B cell (primary cell): ENCODE measurements around the gene GADD45A. TPM values are rescaled to one million over a fixed set of nuclear protein-coding genes. Genes with fewer than 3 reads are reported as not detected.

Experiments used
- ATAC-seq: fragments of 200-7000 bp; cut with Tn5 transposase; one replicate; pipeline ENCODE4 v1.10.0; 2021; ENCODE audit warnings: low read depth, mild to moderate bottlenecking, moderate number of reproducible peaks, moderate library complexity
- CTCF ChIA-PET: fragments of 350-600 bp; sonication (Branson Sonifier 250); formaldehyde crosslinking; loops from one replicate; lab custom pipeline; 2021; ENCODE audit warnings: antibody characterized with exemption, inconsistent platforms; lab: Charles Lee
- POLR2A ChIA-PET: fragments of 350-600 bp; sonication (Branson Sonifier 250); formaldehyde crosslinking; loops from one replicate; lab custom pipeline; 2021; ENCODE audit warnings: antibody characterized with exemption; lab: Charles Lee
- DNase-seq: peaks from one replicate; pipeline ENCODE4 v3.0.0; 2013
- H2AFZ ChIP-seq: 2 replicates; pipeline ENCODE4 v1.6.1; 2012; ENCODE audit warnings: mild to moderate bottlenecking, low read depth, low read length; ENCODE audit not compliant: insufficient read depth, poor library complexity, severe bottlenecking
- H3K27ac ChIP-seq, 2 donors: 1 replicate in 1 of 2; 2 replicates in 1 of 2; pipeline ENCODE4 v1.5.1; 2012 to 2013; ENCODE audit warnings: low read length in 2 of 2, mild to moderate bottlenecking in 2 of 2, moderate library complexity in 1 of 2
- H3K27me3 ChIP-seq, 4 experiments: fragments of 200-600 bp in 1 of 4; sonication (generic) in 1 of 4; replicated peaks in 1 of 4; 1 replicate in 2 of 4; 2 replicates in 2 of 4; pipeline versions ENCODE4 v1.6.1 to v1.7.0; 2013 to 2016; ENCODE audit warnings: low read length in 3 of 4, mild to moderate bottlenecking in 2 of 4, mixed read lengths in 1 of 4, moderate library complexity in 1 of 4; ENCODE audit not compliant: insufficient read depth in 4 of 4, control insufficient read depth in 3 of 4; ENCODE audit errors: control extremely low read depth in 1 of 4
- H3K36me3 ChIP-seq, 2 experiments: replicated peaks in 1 of 2; 1 replicate in 1 of 2; 2 replicates in 1 of 2; pipeline versions ENCODE4 v1.6.1 to v1.7.1; 2013; ENCODE audit warnings: low read length in 1 of 2; ENCODE audit not compliant: insufficient read depth in 2 of 2, control insufficient read depth in 1 of 2; ENCODE audit errors: control extremely low read depth in 1 of 2, extremely low read depth in 1 of 2
- H3K4me1 ChIP-seq, 2 donors: fragments of 200-600 bp in 1 of 2; sonication (generic) in 1 of 2; 1 replicate in 1 of 2; 2 replicates in 1 of 2; pipeline versions ENCODE4 v1.5.1 to v1.6.1; 2013 to 2017; ENCODE audit warnings: low read length in 2 of 2; ENCODE audit not compliant: control insufficient read depth in 2 of 2, insufficient read depth in 2 of 2
- H3K4me2 ChIP-seq: replicated peaks from 2 replicates; pipeline ENCODE3; 2012; ENCODE audit warnings: mild to moderate bottlenecking, low read depth, low read length; ENCODE audit not compliant: poor library complexity, severe bottlenecking
- H3K4me3 ChIP-seq, 5 experiments: fragments of 200-600 bp in 1 of 5; sonication (generic) in 1 of 5; 1 replicate in 3 of 5; 2 replicates in 2 of 5; pipeline versions ENCODE4 v1.5.1 to v1.7.0; 2011 to 2016; ENCODE audit warnings: low read length in 4 of 5, mild to moderate bottlenecking in 4 of 5, low read depth in 2 of 5, control low read depth in 1 of 5, moderate library complexity in 1 of 5; ENCODE audit not compliant: insufficient read depth in 1 of 5; ENCODE audit errors: control extremely low read depth in 1 of 5, extremely low read depth in 1 of 5
- H3K79me2 ChIP-seq: fragments of 200-600 bp; sonication (generic); one replicate; pipeline ENCODE4 v1.6.0; 2016; ENCODE audit warnings: low read length; ENCODE audit not compliant: control insufficient read depth, insufficient read depth
- H3K9ac ChIP-seq: fragments of 200-600 bp; sonication (generic); 2 replicates; pipeline ENCODE4 v1.6.1; 2017; ENCODE audit warnings: mild to moderate bottlenecking, low read length, moderate library complexity
- H3K9me3 ChIP-seq, 3 donors: one replicate each; pipeline versions ENCODE4 v1.6.1 to v1.7.1; 2013; ENCODE audit warnings: low read length in 2 of 3; ENCODE audit not compliant: control insufficient read depth in 2 of 3, insufficient read depth in 1 of 3; ENCODE audit errors: control extremely low read depth in 1 of 3
- H4K20me1 ChIP-seq: 2 replicates; pipeline ENCODE4 v1.6.0; 2012; ENCODE audit warnings: mild to moderate bottlenecking, low read length; ENCODE audit not compliant: insufficient read depth, control insufficient read depth, poor library complexity, severe bottlenecking
- H3K27ac Mint-ChIP-seq: one replicate; pipeline ENCODE4 v1.8.0; 2021; ENCODE audit warnings: mixed read lengths
- H3K27me3 Mint-ChIP-seq: one replicate; pipeline ENCODE4 v1.8.0; 2021; ENCODE audit warnings: mixed read lengths
- H3K4me1 Mint-ChIP-seq: one replicate; pipeline ENCODE4 v1.8.0; 2021; ENCODE audit warnings: mixed read lengths
- H3K4me3 Mint-ChIP-seq: one replicate; pipeline ENCODE4 v1.8.0; 2021; ENCODE audit warnings: mixed read lengths
- H3K9me3 Mint-ChIP-seq: one replicate; pipeline ENCODE4 v1.8.0; 2022; ENCODE audit warnings: mixed read lengths; ENCODE audit not compliant: insufficient read depth
- EZH2 ChIP-seq: IDR thresholded peaks from 2 replicates; pipeline ENCODE4 v1.6.1; 2012; ENCODE audit warnings: borderline replicate concordance, low read depth, mild to moderate bottlenecking, moderate library complexity, low read length; ENCODE audit not compliant: insufficient read depth, poor library complexity, severe bottlenecking
- WGBS: methylation state at CpG from one replicate; pipeline ENCODE4 v1.1.5; 2013; ENCODE audit warnings: missing lambda C conversion rate; ENCODE audit not compliant: insufficient coverage; 5-methylcytosine and 5-hydroxymethylcytosine counted together
- intact Hi-C: fragments of 100-400 bp; cut with micrococcal nuclease; formaldehyde crosslinking; loops from one replicate; pipeline ENCODE4 v1.10.0; 2022
- polyA plus RNA-seq: library from polyadenylated mRNA; depleted of rRNA; stranded (reverse); fragments of >200 nt; gene quantifications from 2 replicates; pipeline ENCODE4 v1.2.3, GENCODE V29; 2012
- total RNA-seq, 2 donors: library from RNA; stranded (reverse); fragments of 120-200 nt in 1 of 2; gene quantifications; 1 replicate in 1 of 2; 2 replicates in 1 of 2; pipeline versions ENCODE4 v1.2.3 to v1.2.4, GENCODE V29; 2013 to 2022
- TF ChIP-seq, protein P1 (sequence below): fragments of 200-600 bp; IDR thresholded peaks from one replicate; pipeline ENCODE4 v1.8.0; 2022; ENCODE audit warnings: antibody characterized with exemption, mild to moderate bottlenecking

GADD45A gene
- total and polyA plus RNA-seq, 2 donors (not counting 1 experiment from before 2014, with no cell fraction given) = 11.6 to 21.1 TPM

DNA sequence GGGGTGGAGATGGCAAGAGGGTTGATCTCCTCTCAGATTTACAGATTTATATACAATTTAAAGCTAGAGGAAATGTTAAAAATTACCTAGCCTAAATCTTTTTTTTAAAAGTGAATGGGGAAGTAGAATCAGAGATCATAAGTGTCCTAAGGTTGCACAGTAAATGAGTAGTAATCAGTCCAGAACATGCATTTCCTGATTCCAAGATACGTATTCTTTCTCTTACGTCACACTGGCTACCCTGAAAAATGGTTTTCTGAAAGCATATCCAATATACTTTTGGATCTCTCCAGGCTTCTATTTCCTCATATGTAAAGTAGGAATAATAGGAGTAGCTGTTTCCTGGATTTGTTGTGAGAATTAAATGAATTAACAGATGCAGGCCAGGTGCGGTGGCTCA is 11.7 kb downstream of the GADD45A start:
- no peak for TF ChIP-seq EZH2
- TF ChIP-seq, protein P1, sequence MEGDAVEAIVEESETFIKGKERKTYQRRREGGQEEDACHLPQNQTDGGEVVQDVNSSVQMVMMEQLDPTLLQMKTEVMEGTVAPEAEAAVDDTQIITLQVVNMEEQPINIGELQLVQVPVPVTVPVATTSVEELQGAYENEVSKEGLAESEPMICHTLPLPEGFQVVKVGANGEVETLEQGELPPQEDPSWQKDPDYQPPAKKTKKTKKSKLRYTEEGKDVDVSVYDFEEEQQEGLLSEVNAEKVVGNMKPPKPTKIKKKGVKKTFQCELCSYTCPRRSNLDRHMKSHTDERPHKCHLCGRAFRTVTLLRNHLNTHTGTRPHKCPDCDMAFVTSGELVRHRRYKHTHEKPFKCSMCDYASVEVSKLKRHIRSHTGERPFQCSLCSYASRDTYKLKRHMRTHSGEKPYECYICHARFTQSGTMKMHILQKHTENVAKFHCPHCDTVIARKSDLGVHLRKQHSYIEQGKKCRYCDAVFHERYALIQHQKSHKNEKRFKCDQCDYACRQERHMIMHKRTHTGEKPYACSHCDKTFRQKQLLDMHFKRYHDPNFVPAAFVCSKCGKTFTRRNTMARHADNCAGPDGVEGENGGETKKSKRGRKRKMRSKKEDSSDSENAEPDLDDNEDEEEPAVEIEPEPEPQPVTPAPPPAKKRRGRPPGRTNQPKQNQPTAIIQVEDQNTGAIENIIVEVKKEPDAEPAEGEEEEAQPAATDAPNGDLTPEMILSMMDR = no peak
- Mint-ChIP-seq H3K27me3 (peaks cover 9% of the 10 kb centered on the region), H3K4me3 (no peak overlapping the region), H3K9me3 (no peaks in the 10 kb centered on the region), H3K27ac (no peak overlapping the region), H3K4me1 (no peaks in the 10 kb centered on the region)
- Histone ChIP-seq H3K27me3 (no peaks in the 10 kb centered on the region), H3K79me2 (no peaks in the 10 kb centered on the region), H3K4me3 (no peak overlapping the region), H2AFZ (no peak overlapping the region), H3K27ac (no peak overlapping the region), H3K9ac (no peak overlapping the region), H4K20me1 (no peaks in the 10 kb centered on the region), H3K4me2 (no peak overlapping the region), H3K4me1 (no peaks in the 10 kb centered on the region), H3K36me3 (no peaks in the 10 kb centered on the region), H3K9me3 (no peaks in the 10 kb centered on the region)
- POLR2A ChIA-PET = no interaction called here
- ATAC-seq = no peak
- 100% methylated on average over 1 of the region's 3 CpGs for whole genome bisulfite sequencing
- no peak for DNase-seq
- CTCF ChIA-PET = no interaction called here
- intact Hi-C loops = no loop called here

- no peaks in the 10 kb centered on the region for H3K27me3 ChIP-seq
- POLR2A ChIA-PET = interaction anchor here (0.6 kb wide), 1 partner anchor 264 kb away, joined by 3 read pairs; no protein-coding TSS in a partner anchor
- DNase-seq (no peak), ATAC-seq (no peak)
- Mint-ChIP-seq H3K4me1 (no peaks in the 10 kb centered on the region), H3K4me3 (no peak overlapping the region), H3K9me3 (no peaks in the 10 kb centered on the region), H3K27ac (no peak overlapping the region), H3K27me3 (peaks cover 9% of the 10 kb centered on the region)
- H3K4me1 ChIP-seq = no peaks in the 10 kb centered on the region
- intact Hi-C loops = no loop called here
- H4K20me1 ChIP-seq = no peaks in the 10 kb centered on the region
- WGBS = 86% methylated on average over 2 of the region's 4 CpGs
- no peaks in the 10 kb centered on the region for H3K36me3 ChIP-seq
- H3K9ac ChIP-seq = no peak overlapping the region
- H3K9me3 ChIP-seq = no peaks in the 10 kb centered on the region
- no peak for TF ChIP-seq EZH2
- TF ChIP-seq, protein P1 = no peak
- H2AFZ ChIP-seq = no peak overlapping the region
- H3K27ac ChIP-seq = no peak overlapping the region
- H3K4me3 ChIP-seq = no peak overlapping the region
- H3K79me2 ChIP-seq = no peaks in the 10 kb centered on the region
- CTCF ChIA-PET = interaction anchor here (1.0 kb wide), 1 partner anchor 60 kb away, joined by 3 read pairs; no protein-coding TSS in a partner anchor
- no peak overlapping the region for H3K4me2 ChIP-seq
Observed at GRCh38 chr1:67700220-67700619, 15.2 kb downstream of the GADD45A start.
